ENCODE measurements around the gene DDX25.

DDX25 gene

DNA sequence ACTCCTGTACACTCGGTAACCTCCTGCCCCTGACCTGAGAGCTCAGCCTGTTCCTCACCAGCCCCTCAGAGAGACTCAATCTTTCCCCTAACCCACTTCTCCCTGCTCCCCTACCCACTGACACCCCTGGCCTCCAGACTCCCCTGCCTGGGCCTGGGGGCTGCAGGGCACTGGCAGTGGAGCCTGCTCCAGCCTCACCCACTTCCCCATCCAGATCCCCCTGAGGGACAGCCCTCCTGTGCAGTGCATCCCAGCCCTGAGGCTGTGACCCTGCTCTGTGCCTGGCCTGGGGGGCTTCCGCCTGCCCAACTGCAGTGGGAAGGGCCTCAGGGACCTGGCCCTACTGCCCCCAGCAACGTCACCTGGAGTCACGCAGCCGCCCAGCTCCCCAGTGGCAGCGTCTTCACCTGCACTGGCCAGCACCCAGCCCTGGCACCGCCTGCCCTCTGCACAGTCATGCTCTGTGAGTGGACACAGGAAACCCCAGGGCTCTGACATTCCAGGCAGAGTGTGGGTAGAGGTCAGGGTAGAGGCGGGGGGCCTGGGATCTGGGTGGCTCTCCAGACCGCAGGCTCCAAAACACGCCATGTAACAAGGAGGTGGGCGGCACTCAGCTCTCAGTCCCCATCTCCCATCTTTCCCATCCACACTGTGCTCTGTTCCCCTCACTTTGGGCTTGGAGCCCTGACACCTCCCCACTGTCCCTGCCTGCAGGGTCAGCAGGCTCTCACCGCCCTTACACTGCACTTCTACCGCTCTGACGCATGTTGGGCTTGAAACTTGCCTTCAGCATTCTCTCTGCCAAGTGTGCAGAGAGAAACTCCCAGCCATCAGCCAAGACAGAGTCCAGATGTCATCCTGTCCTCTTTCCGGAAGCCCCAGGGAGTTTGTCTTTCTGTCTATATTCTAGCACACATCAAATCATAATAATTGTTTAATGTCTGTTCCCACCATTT, 46.7 kb downstream of the DDX25 start:
- Histone ChIP-seq H3K4me3 (ENCODE audit: low read length) (no peak overlapping the region), H3K4me1 (ENCODE audit: control insufficient read depth, insufficient read depth, low read length) (no peaks in the 10 kb centered on the region), H3K27ac (ENCODE audit: low read length) (no peak overlapping the region), H3K27me3 (ENCODE audit: control insufficient read depth, insufficient read depth, low read length) (no peaks in the 10 kb centered on the region), H3K36me3 (ENCODE audit: control insufficient read depth, insufficient read depth, low read length) (no peaks in the 10 kb centered on the region), H3K9me3 (ENCODE audit: control insufficient read depth, insufficient read depth, low read length) (no peaks in the 10 kb centered on the region)
- WGBS (ENCODE audit: insufficient coverage, insufficient read length), result no CpG with 5 or more reads among the region's 15 CpGs
- DNase-seq (ENCODE audit: low read depth, low spot score), result no peak

DNA sequence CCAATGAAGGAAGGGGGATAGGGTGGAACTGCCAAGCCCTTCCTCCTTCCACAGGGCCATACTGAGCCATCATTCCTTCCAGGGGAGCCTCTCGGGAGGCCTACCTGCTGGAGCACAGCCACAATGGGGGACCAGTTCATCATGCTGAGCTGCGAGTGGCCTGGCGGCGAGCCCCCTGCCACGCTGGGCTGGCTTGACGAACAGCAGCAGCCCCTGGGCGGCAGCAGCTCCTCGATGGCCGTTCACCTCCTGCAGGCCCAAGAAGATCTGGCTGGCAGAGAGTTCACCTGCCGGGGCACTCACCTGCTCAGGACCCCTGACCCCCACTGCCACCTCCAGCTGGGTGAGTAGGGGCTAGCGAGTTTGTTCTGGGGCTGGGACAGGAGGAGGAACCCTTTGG, 47.4 kb downstream of the DDX25 start:
- Histone ChIP-seq H3K9me3 (ENCODE audit: control insufficient read depth, insufficient read depth, low read length) (no peaks in the 10 kb centered on the region), H3K36me3 (ENCODE audit: control insufficient read depth, insufficient read depth, low read length) (no peaks in the 10 kb centered on the region), H3K4me3 (ENCODE audit: low read length) (no peak overlapping the region), H3K27ac (ENCODE audit: low read length) (no peak overlapping the region), H3K4me1 (ENCODE audit: control insufficient read depth, insufficient read depth, low read length) (no peaks in the 10 kb centered on the region), H3K27me3 (ENCODE audit: control insufficient read depth, insufficient read depth, low read length) (no peaks in the 10 kb centered on the region)
- DNase-seq (ENCODE audit: low read depth, low spot score), result no peak
- no CpG with 5 or more reads among the region's 11 CpGs for WGBS (ENCODE audit: insufficient coverage, insufficient read length)

DNA sequence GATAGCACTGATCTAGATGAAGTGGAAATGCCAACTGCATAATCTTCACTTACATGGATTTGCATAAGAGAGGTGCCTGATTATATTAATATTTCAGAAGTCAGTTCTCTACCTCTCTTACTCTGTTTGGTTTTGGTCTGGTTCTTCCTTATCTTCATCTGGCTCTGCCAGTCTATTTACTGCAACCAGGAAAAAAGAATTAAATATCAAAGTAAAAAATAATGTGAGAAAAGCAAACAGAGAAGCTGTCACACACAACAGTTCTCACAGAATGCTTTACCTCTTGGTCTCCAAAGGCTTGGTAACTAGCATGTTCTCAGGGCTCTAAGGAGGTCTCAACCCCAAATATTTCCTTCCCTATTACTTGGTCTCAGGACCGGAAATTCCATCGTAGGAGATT, 48.3 kb downstream of the DDX25 start:
- H3K27ac ChIP-seq (ENCODE audit: low read length), result no peak overlapping the region
- no peak overlapping the region for H3K4me3 ChIP-seq (ENCODE audit: low read length)
- no peaks in the 10 kb centered on the region for H3K9me3 ChIP-seq (ENCODE audit: control insufficient read depth, insufficient read depth, low read length)
- H3K36me3 ChIP-seq (ENCODE audit: control insufficient read depth, insufficient read depth, low read length), result no peaks in the 10 kb centered on the region
- H3K27me3 ChIP-seq (ENCODE audit: control insufficient read depth, insufficient read depth, low read length), result no peaks in the 10 kb centered on the region
- no peaks in the 10 kb centered on the region for H3K4me1 ChIP-seq (ENCODE audit: control insufficient read depth, insufficient read depth, low read length)
- DNase-seq (ENCODE audit: low read depth, low spot score), result no peak
- WGBS (ENCODE audit: insufficient coverage, insufficient read length), result no CpG with 5 or more reads among the region's 2 CpGs

DNA sequence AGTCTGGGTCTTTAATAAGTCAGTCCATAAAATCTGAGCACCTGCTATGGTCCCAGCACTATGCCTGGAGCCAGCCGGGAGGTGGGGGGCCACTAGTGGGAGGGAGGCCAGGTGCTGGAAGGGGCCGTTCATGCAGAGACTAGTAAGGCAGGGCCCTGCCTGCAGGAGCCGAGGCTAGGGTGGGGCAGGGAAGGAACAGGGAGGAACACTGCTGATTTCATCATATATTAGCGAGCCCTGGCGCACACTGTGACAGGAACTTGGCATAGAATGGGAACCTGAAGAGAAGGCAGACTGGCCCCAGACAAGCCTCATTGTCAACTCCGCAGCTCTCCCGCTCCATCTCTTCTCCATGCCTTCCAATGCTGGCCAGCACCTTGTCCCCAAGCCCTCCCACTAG, 48.7 kb downstream of the DDX25 start:
- no peaks in the 10 kb centered on the region for H3K4me1 ChIP-seq (ENCODE audit: control insufficient read depth, insufficient read depth, low read length)
- WGBS (ENCODE audit: insufficient coverage, insufficient read length), result no CpG with 5 or more reads among the region's 7 CpGs
- DNase-seq (ENCODE audit: low read depth, low spot score), result no peak

DNA sequence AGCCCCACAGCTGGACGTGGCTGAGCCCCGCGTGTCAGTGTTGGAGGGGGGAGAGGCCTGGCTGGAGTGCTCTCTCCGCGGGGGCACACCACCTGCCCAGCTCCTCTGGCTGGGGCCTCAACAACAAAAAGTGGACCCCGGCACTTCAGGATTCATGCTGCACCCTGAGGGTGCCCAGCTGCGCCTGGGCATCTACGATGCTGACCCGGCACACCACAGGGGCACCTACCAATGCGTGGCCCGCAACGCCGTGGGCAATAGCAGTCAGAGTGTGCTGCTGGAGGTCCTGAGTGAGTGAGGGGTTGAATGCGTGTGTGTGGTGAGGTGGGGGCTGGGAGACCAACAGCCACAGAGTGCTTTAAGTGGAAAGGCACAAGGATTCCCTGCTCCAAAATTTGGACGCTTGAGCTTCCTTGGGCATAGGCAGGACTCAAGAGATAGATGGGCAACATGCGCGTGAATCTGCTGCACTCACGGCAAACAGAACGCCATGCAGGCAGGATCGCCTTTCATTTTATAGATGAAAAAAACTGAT, 49.2 kb downstream of the DDX25 start:
- no CpG with 5 or more reads among the region's 20 CpGs for WGBS (ENCODE audit: insufficient coverage, insufficient read length)
- no peak for DNase-seq (ENCODE audit: low read depth, low spot score)
- H3K36me3 ChIP-seq (ENCODE audit: control insufficient read depth, insufficient read depth, low read length), result no peaks in the 10 kb centered on the region; the same call in 1 of the 2 replicates
- H3K9me3 ChIP-seq (ENCODE audit: control insufficient read depth, insufficient read depth, low read length), result no peaks in the 10 kb centered on the region
- no peaks in the 10 kb centered on the region for H3K27me3 ChIP-seq (ENCODE audit: control insufficient read depth, insufficient read depth, low read length)
- H3K27ac ChIP-seq (ENCODE audit: low read length), result no peak overlapping the region
- no peak overlapping the region for H3K4me3 ChIP-seq (ENCODE audit: low read length)
- no peaks in the 10 kb centered on the region for H3K4me1 ChIP-seq (ENCODE audit: control insufficient read depth, insufficient read depth, low read length)

More for the DNA sequence above, 48.7 kb downstream of the DDX25 start:
- no peak overlapping the region for H3K27ac ChIP-seq (ENCODE audit: low read length)
- H3K9me3 ChIP-seq (ENCODE audit: control insufficient read depth, insufficient read depth, low read length), result no peaks in the 10 kb centered on the region
- H3K27me3 ChIP-seq (ENCODE audit: control insufficient read depth, insufficient read depth, low read length), result no peaks in the 10 kb centered on the region
- H3K4me3 ChIP-seq (ENCODE audit: low read length), result no peak overlapping the region
- H3K36me3 ChIP-seq (ENCODE audit: control insufficient read depth, insufficient read depth, low read length), result no peaks in the 10 kb centered on the region

DNA sequence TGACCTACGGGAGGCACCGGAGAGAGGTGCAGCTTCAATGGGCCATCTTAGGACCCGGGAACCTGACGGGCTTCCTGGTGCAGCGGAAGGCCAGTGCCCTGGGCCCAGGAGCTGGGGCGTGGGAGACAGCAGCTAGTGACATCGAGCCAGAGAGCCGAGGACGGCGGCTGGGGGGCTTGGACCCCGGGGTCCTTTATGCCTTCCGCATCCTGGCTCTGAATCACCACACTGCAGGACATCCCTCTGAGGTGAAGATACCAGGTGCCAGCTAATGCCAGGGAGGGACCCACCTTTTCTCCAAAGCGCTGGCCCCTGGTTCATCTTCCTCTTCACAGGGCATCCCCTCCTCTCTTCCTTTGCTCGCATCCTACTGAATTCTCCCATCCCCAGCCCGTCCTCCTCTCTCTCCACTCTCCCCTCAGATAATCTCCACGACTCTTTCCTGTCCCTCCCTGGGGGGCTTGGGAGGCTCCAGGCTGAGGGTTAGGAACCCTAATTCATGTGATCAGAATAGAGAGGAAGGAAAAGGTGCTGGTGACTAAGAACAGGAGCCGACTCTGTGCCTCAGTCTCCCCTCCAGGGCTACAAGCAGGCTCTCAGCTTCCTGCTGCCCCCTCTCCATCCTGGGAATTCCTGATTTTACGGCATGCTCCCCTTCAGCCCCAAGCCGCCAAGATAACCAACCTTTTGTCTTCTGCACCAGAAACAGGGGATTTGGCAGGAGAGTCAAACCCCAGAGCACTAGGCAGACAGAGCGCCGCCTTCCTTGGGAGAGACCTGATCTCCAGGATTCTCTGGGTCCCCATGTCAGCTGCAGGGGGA, 50.0 kb downstream of the DDX25 start:
- Histone ChIP-seq H3K9me3 (ENCODE audit: control insufficient read depth, insufficient read depth, low read length) (no peaks in the 10 kb centered on the region), H3K27me3 (ENCODE audit: control insufficient read depth, insufficient read depth, low read length) (no peaks in the 10 kb centered on the region), H3K4me3 (ENCODE audit: low read length) (no peak overlapping the region), H3K36me3 (ENCODE audit: control insufficient read depth, insufficient read depth, low read length) (no peaks in the 10 kb centered on the region; the same call in 1 of the 2 replicates), H3K4me1 (ENCODE audit: control insufficient read depth, insufficient read depth, low read length) (no peaks in the 10 kb centered on the region), H3K27ac (ENCODE audit: low read length) (no peak overlapping the region)
- no CpG with 5 or more reads among the region's 21 CpGs for WGBS (ENCODE audit: insufficient coverage, insufficient read length)
- DNase-seq (ENCODE audit: low read depth, low spot score), result no peak

DNA sequence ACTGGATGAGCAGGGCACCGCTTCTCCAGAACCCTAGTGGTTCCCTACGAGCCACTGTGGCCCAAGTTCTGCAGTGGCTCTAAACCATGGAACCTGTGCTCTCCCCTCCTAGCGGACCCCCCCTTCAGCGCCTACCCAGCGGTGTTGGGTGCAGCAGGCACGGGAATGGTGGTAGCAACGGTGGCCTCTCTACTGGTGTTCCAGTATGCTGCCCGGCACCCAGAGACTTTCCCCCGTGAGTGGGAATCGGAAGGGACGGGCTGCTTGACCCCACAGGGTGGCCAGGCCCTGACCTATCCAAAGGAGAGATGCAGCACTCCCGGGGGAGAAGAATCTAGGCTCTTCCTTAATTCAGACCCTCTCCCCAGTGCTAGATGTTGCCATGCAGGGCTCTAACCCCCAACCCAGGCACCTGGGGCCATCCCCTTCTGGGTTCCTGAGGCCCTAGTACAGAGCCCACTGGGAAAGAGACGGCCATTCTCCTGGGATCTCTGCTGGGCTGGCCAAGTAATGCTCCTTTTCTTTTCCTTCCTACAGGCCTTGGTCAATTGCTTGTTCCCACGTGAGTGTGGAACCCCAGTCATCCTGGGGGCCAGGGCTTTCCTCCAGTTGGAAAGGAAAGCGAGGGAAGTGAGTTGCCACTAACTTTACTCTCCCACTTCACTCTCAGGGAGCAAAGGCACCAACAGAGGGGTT, 50.8 kb downstream of the DDX25 start:
- WGBS (ENCODE audit: insufficient coverage, insufficient read length), result no CpG with 5 or more reads among the region's 15 CpGs

DNA sequence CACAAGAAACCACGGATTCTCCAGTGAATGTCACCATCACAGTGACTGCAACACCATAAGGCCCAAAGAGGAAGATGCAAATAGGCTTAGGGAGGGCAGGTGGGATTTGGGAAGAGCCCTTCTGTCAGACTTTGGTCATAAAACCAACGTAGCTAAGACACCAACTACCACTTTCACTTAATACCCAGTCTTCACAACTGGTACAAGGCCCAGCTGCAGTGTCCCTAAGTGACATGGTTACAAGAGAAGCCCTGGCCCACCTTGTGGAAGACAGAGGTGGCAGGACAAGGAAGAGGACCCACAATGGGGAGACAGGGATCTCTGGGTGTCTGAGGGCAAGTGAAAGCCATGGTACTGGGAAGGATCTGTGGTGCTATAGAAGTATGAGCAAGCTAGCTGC, 51.5 kb downstream of the DDX25 start:
- DNase-seq (ENCODE audit: low read depth, low spot score), result no peak
- Histone ChIP-seq H3K36me3 (ENCODE audit: control insufficient read depth, insufficient read depth, low read length) (no peaks in the 10 kb centered on the region; the same call in 1 of the 2 replicates), H3K27me3 (ENCODE audit: control insufficient read depth, insufficient read depth, low read length) (no peaks in the 10 kb centered on the region), H3K4me3 (ENCODE audit: low read length) (no peak overlapping the region), H3K4me1 (ENCODE audit: control insufficient read depth, insufficient read depth, low read length) (no peaks in the 10 kb centered on the region), H3K27ac (ENCODE audit: low read length) (no peak overlapping the region), H3K9me3 (ENCODE audit: control insufficient read depth, insufficient read depth, low read length) (no peaks in the 10 kb centered on the region)
- no CpG with 5 or more reads among the region's 2 CpGs for WGBS (ENCODE audit: insufficient coverage, insufficient read length)

More for the DNA sequence above, 50.8 kb downstream of the DDX25 start:
- Histone ChIP-seq H3K4me3 (ENCODE audit: low read length) (no peak overlapping the region), H3K36me3 (ENCODE audit: control insufficient read depth, insufficient read depth, low read length) (no peaks in the 10 kb centered on the region; the same call in 1 of the 2 replicates), H3K27me3 (ENCODE audit: control insufficient read depth, insufficient read depth, low read length) (no peaks in the 10 kb centered on the region), H3K27ac (ENCODE audit: low read length) (no peak overlapping the region), H3K9me3 (ENCODE audit: control insufficient read depth, insufficient read depth, low read length) (no peaks in the 10 kb centered on the region), H3K4me1 (ENCODE audit: control insufficient read depth, insufficient read depth, low read length) (no peaks in the 10 kb centered on the region)
- no peak for DNase-seq (ENCODE audit: low read depth, low spot score)

DNA sequence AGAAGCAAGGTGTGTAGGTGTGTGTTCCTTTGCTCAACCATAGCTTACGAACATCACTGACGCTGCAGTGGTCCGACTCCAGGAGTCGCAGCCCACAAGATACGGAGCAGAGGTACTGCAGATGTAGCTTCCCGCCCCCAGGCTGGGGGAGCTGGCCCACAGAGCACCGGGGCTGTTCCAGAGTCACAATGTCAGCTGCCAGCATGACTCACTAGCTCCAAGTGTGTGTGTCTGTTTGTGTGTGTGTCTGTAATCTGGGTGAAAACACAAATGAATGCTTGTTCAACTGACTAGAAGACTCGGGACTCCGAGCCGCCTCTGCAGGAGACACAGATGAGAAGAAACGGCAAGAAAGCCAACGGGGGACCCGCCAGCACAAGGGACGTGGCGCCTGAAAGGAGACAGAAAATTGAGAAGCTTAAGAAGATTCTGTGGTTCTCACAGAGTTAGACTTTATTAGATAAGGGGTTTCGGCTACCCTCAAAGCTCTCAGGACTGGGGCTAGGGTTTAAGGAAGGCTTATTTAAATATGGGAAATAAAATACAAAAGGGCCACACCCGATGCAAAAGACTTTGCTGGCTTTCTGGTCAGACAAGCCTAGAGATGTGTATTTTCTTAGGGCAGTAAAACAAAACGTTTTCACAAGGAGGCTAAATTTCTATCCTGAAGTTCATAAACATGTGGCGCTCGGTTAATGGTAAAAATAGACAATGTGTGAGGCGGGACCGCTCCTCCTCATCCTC, 52.3 kb downstream of the DDX25 start:
- no peak for DNase-seq (ENCODE audit: low read depth, low spot score)
- peaks cover under 1% of the 10 kb centered on the region; the same call in 1 of the 2 replicates for H3K36me3 ChIP-seq (ENCODE audit: control insufficient read depth, insufficient read depth, low read length)
- no peak overlapping the region for H3K4me3 ChIP-seq (ENCODE audit: low read length)
- H3K27ac ChIP-seq (ENCODE audit: low read length), result no peak overlapping the region
- H3K27me3 ChIP-seq (ENCODE audit: control insufficient read depth, insufficient read depth, low read length), result no peaks in the 10 kb centered on the region
- no peaks in the 10 kb centered on the region for H3K9me3 ChIP-seq (ENCODE audit: control insufficient read depth, insufficient read depth, low read length)
- no CpG with 5 or more reads among the region's 22 CpGs for WGBS (ENCODE audit: insufficient coverage, insufficient read length)
- H3K4me1 ChIP-seq (ENCODE audit: control insufficient read depth, insufficient read depth, low read length), result no peaks in the 10 kb centered on the region

All from iPS DF 6.9 (cell line).